ENCODE data around the gene HCN4. TPM values are rescaled to one million over a fixed set of nuclear protein-coding genes. Genes with fewer than 3 reads are reported as not detected.

The HCN4 gene
- total RNA-seq, 1 donor from 2014 or later, result 0.41 TPM

- Histone ChIP-seq H3K9ac (no peak overlapping the region), H3K36me3 (no peaks in the 10 kb centered on the region), H3K4me3 (no peak overlapping the region), H3K27ac (no peak overlapping the region), H4K20me1 (ENCODE audit: low read depth) (no peaks in the 10 kb centered on the region), H2AFZ (replicated peaks) (no peak overlapping the region), H3K4me1 (no peaks in the 10 kb centered on the region), H3K79me2 (ENCODE audit: low read depth) (no peaks in the 10 kb centered on the region), H3K9me3 (ENCODE audit: low read depth) (no peaks in the 10 kb centered on the region), H3F3A (ENCODE audit: low read depth) (no peaks in the 10 kb centered on the region), H3K27me3 (no peaks in the 10 kb centered on the region), H3K4me2 (no peak overlapping the region)
- Mint-ChIP-seq H3K4me1 (peaks cover 3% of the 10 kb centered on the region), H3K9me3 (no peaks in the 10 kb centered on the region), H3K27me3 (ENCODE audit: insufficient read depth, low read depth) (no peaks in the 10 kb centered on the region), H3K4me3 (no peak overlapping the region), H3K27ac (no peak overlapping the region), H3K36me3 (peaks cover 1% of the 10 kb centered on the region)
- TF ChIP-seq EZH2 (IDR thresholded peaks at IDR 0.05) (no peak), CTCF (IDR thresholded peaks at IDR 0.05) (no peak), EZH2phosphoT487 (IDR thresholded peaks at IDR 0.05) (no peak)
- DNase-seq (ENCODE audit: low spot score), result no peak
Measured at GRCh38 chr15:73334086-73334485, 34.7 kb downstream of the HCN4 start.

- Mint-ChIP-seq H3K4me1 (peaks cover 6% of the 10 kb centered on the region), H3K27me3 (ENCODE audit: insufficient read depth, low read depth) (no peaks in the 10 kb centered on the region), H3K36me3 (peaks cover 1% of the 10 kb centered on the region), H3K9me3 (no peaks in the 10 kb centered on the region), H3K4me3 (no peak overlapping the region), H3K27ac (no peak overlapping the region)
- no peak for TF ChIP-seq EZH2phosphoT487 (IDR thresholded peaks at IDR 0.05)
- TF ChIP-seq EZH2 (IDR thresholded peaks at IDR 0.05), result no peak
- TF ChIP-seq CTCF (IDR thresholded peaks at IDR 0.05), result no peak
- Histone ChIP-seq H3K4me2 (no peak overlapping the region), H3K27ac (no peak overlapping the region), H3K9me3 (ENCODE audit: low read depth) (no peaks in the 10 kb centered on the region), H3K79me2 (ENCODE audit: low read depth) (no peaks in the 10 kb centered on the region), H3K4me1 (no peaks in the 10 kb centered on the region), H3K9ac (no peak overlapping the region), H4K20me1 (ENCODE audit: low read depth) (no peaks in the 10 kb centered on the region), H2AFZ (replicated peaks) (no peak overlapping the region), H3K27me3 (no peaks in the 10 kb centered on the region), H3F3A (ENCODE audit: low read depth) (no peaks in the 10 kb centered on the region), H3K4me3 (no peak overlapping the region), H3K36me3 (no peaks in the 10 kb centered on the region)
- DNase-seq (ENCODE audit: low spot score), result no peak
Measured at GRCh38 chr15:73333001-73333400, 35.8 kb downstream of the HCN4 start.

- Histone ChIP-seq H3K4me3 (no peak overlapping the region), H3F3A (ENCODE audit: low read depth) (no peaks in the 10 kb centered on the region), H3K4me2 (no peak overlapping the region), H3K27ac (no peak overlapping the region), H4K20me1 (ENCODE audit: low read depth) (no peaks in the 10 kb centered on the region), H3K9ac (no peak overlapping the region), H3K27me3 (no peaks in the 10 kb centered on the region), H3K36me3 (no peaks in the 10 kb centered on the region), H2AFZ (replicated peaks) (no peak overlapping the region), H3K79me2 (ENCODE audit: low read depth) (no peaks in the 10 kb centered on the region), H3K4me1 (no peaks in the 10 kb centered on the region), H3K9me3 (ENCODE audit: low read depth) (no peaks in the 10 kb centered on the region)
- no peak for DNase-seq (ENCODE audit: low spot score)
- Mint-ChIP-seq H3K27ac (no peak overlapping the region), H3K4me1 (peaks cover 7% of the 10 kb centered on the region), H3K4me3 (no peak overlapping the region), H3K9me3 (no peaks in the 10 kb centered on the region), H3K27me3 (ENCODE audit: insufficient read depth, low read depth) (no peaks in the 10 kb centered on the region), H3K36me3 (no peaks in the 10 kb centered on the region)
- TF ChIP-seq EZH2 (IDR thresholded peaks at IDR 0.05) (no peak), CTCF (IDR thresholded peaks at IDR 0.05) (no peak), EZH2phosphoT487 (IDR thresholded peaks at IDR 0.05) (no peak)
Measured at GRCh38 chr15:73331991-73332925, 36.5 kb downstream of the HCN4 start.

All from neural progenitor cell (in vitro differentiated cells).